ENCODE measurements around the gene ATP6V0B.

ATP6V0B gene

GRCh38 chr1:43969746-43970466 is 4.9 kb upstream of the ATP6V0B start, which contains the start of gene DPH2:
TSS of gene DPH2 (plus strand) at chr1:43970010. CDS start at chr1:43970176, 166 bp downstream.
- peak; percentile 90 for DNase-seq (ENCODE audit: low read depth)

- no peak for DNase-seq (ENCODE audit: low read depth)
Observed at GRCh38 chr1:43970502-43970901, 4.3 kb upstream of the ATP6V0B start.

DNA sequence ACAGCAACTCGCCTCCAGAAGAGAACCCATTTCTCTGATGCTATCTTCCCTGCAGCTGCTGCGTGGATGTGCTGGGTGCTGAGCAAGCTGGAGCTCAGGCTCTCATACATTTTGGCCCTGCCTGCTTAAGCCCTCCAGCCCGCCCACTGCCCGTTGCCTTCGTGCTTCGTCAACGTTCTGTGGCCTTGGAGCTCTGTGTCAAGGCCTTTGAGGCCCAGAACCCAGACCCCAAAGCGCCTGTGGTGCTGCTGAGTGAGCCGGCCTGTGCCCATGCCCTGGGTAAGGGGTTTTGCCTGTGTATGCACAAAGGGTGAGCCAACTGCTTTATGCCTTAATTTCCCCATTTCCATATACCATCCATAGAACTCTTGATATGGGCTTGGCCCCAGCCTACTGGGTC is 3.8 kb upstream of the ATP6V0B start:
- DNase-seq (ENCODE audit: low read depth): no peak

- no peak for DNase-seq (ENCODE audit: low read depth)
Observed at GRCh38 chr1:43971336-43971980, 3.3 kb upstream of the ATP6V0B start.

DNA sequence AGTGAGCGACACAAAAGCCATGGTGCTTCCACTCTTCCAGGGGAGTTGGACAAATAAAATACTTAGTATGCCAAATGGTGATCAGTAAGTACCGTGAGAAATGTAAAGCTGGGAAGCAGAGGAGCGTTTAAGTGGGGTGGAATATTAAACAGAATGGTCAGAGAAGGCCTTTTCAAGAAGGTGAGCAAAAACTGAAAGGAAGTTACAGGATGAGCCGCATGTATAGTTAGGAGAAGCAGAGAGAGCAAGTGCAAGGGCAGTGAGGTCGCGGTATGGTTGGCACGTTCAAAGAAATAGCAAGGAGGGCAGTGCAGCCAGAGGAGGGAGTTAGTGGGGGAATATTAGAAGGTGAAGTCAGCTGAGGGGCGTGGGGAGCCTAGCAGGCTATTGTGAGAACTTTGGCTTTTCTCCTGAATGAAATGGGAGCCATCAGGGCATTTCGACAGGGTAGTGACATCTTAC is 748 bp upstream of the ATP6V0B start:
- no peak for DNase-seq (ENCODE audit: low read depth)

DNA sequence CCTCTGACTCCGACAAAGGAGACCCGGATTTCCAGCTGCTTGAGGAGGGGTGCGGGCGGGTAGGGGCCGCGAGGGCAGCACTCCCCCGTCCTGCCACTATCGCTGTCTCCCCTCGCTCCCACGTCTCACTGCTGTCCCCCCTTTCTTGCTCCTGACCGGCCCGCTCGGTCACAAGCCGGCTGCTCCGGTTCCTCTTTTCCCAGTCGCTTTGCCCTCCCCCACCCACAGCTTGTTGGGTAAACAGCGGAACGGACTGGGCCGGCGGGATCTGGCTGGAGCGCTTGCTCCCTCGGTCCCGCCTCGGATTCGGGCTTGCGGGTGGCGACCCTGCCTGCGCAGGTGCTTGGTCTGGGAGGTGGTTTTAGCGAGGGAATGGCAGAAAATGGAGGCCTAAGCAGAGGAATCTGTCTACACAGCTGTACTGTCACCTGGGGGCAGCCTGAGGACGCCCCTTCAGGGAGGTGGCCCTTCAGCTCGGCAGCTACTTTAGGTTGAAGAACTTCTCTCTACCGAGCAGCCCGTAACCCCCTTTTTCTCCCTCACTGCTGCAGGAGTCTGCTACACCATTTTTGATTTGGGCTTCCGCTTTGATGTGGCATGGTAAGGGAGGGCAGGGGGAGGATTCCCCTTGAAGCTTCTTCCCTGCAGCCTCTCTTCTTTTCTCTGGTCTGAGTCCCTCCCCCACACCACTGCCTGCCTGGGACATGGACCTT is 645 bp downstream of the ATP6V0B start:
- DNase-seq (ENCODE audit: low read depth): peak; percentile 10

GRCh38 chr1:43976045-43976444 is 1.3 kb downstream of the ATP6V0B start:
- DNase-seq (ENCODE audit: low read depth): no peak

DNA sequence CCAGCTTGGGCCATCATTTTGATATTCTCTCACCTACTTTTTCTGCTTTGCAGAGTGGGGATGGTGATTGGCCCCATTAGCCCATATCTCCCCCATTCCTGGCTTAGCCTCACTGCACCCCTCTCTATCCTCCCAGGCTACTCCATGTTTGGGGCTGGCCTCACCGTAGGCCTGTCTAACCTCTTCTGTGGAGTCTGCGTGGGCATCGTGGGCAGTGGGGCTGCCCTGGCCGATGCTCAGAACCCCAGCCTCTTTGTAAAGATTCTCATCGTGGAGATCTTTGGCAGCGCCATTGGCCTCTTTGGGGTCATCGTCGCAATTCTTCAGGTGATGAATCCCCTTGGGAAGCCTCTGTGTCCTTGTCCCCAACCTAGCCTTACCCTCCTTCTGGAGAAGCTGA is 2.1 kb downstream of the ATP6V0B start:
- DNase-seq (ENCODE audit: low read depth): no peak

DNA sequence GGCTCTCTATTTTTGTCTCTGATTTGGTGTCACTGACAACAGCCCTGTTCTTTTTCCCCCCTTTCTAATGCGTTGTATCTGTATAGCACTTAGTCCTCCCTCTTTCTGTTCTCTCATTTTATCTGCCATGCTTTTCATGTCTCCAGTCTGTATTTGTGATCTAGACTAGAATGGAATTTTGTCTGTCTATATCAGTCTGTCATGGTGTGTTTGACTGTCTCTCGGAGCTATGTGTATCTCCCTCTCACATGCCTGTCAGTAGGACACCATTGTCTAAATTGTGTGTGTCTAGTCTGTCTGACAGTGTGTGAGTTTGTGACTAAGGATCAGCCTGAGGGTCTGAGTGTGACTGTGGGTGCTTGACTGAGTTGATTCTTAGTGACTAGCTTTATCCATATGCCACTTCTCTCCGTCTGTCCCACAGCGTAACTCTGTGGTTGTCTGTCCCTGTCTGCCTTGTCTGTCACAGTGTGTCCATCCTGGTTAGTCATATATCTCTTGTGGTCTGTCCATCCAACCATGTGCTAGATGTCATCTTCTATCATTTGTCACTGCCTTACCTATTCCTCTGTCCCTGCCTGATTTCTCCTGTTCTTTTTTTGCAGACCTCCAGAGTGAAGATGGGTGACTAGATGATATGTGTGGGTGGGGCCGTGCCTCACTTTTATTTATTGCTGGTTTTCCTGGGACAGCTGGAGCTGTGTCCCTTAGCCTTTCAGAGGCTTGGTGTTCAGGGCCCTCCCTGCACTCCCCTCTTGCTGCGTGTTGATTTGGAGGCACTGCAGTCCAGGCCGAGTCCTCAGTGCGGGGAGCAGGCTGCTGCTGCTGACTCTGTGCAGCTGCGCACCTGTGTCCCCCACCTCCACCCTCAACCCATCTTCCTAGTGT is 2.9 kb downstream of the ATP6V0B start:
- DNase-seq (ENCODE audit: low read depth): no peak

- DNase-seq (ENCODE audit: low read depth): no peak
Observed at GRCh38 chr1:43978264-43978550, 3.4 kb downstream of the ATP6V0B start.

GRCh38 chr1:43978551-43979260 is 3.9 kb downstream of the ATP6V0B start, which contains the start of gene B4GALT2:
TSS of gene B4GALT2 (plus strand) at chr1:43979210. CDS start at chr1:43981161, 1,951 bp downstream.
- no peak for DNase-seq (ENCODE audit: low read depth)

DNA sequence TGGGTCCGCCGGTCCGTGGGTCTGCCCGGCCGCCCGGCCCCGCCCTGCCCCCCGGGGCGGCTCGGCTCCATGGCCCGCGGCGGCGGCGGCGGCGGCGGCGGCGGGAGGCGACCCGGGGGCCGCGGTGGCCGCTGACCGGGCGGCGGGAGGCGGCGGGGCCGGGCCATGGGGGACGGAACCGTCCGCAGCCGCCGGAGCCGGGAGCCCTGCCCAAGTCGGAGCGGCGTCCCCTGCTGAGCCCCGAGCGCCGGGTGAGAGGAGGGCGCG is 4.4 kb downstream of the ATP6V0B start:
- no peak for DNase-seq (ENCODE audit: low read depth)

- DNase-seq (ENCODE audit: low read depth): no peak
Observed at GRCh38 chr1:43979528-43980254, 4.9 kb downstream of the ATP6V0B start.

DNA sequence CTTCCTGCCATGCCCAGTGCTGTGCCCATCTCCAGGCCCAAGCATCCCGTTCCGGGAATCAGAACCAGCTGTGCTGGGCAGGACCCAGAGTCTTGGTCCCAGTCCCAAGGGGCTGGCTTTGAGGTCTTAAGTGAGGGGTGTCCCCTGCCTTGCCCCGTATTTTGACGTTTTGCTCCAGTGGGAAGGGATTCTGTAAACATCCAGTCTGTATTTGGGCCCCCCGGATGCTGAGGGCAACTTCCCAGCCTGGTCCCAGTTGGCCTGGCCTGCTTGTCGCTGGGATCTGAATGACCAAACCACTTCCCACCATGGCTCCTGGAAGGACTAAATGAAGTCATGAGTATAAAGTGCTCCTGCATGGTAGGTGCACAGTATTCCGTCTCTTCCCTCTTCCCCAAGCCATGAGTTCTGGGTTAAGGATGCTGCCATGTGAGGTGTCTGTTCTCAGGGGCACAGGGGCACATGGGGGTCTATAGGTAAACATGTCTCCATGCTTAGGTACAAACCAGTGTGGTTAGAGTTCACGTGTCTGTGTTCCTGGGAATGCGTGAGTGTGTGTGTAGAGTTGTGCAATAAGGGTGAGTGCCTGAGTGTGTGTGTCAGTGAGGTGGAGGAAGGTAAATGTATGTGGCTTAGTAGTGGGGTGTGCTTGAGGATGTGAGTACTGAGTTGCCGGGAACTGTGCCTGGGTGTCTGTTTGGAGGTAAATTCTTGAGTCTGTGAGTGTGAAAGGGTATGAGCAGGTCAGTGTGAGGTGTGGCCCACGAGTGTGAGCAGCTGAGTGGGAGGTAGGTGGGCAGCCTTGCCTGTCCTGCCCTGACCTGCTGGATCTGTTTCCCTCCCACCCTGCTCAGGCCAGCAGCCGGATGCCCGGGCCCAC is 5.7 kb downstream of the ATP6V0B start:
- DNase-seq (ENCODE audit: low read depth): no peak

DNA sequence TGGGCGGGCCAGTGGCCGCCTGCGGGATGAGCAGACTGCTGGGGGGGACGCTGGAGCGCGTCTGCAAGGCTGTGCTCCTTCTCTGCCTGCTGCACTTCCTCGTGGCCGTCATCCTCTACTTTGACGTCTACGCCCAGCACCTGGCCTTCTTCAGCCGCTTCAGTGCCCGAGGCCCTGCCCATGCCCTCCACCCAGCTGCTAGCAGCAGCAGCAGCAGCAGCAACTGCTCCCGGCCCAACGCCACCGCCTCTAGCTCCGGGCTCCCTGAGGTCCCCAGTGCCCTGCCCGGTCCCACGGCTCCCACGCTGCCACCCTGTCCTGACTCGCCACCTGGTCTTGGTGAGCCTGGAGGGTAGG is 6.4 kb downstream of the ATP6V0B start:
- no peak for DNase-seq (ENCODE audit: low read depth)

GRCh38 chr1:43981636-43982035 is 6.9 kb downstream of the ATP6V0B start:
- DNase-seq (ENCODE audit: low read depth): no peak

DNA sequence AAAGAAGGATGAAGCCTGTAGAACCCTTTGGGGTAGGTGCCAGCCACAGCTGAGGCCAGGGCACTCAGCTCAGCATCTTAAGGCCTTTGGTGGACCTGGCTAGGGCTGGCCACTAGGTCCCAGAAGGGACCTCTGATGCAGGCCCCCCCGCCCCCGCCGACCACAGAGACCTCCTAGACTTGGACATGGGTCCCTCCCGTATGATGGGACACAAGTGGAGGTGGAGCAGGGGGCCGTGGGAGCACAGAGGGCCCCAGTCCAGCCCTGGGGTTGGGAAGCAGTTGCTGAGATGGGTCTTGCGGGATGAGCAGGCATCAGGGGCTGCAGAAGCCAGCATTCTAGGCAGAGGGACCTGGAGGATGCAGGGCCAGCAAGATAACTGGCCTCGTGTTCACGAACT is 7.5 kb downstream of the ATP6V0B start:
- DNase-seq (ENCODE audit: low read depth): no peak

DNA sequence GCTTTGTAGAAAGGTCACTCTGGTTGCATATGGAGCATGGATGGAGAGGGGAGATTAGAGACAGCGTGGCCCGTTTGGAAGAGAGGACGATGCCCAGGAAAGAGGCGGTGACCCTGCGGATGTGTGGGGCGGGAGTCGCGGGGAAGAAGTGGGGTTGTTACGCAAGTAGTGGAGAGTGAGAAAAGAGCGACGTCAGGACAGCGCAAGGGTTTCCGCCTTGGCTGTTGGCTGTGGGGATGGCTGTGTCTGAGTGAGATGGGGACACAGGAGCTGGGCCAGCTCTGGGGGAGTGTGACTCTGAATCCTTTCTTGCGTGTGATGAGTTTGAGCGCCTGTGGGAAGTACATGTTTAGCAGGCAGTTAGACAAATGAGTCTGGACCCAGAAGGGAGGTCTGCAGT is 8.0 kb downstream of the ATP6V0B start:
- no peak for DNase-seq (ENCODE audit: low read depth)

DNA sequence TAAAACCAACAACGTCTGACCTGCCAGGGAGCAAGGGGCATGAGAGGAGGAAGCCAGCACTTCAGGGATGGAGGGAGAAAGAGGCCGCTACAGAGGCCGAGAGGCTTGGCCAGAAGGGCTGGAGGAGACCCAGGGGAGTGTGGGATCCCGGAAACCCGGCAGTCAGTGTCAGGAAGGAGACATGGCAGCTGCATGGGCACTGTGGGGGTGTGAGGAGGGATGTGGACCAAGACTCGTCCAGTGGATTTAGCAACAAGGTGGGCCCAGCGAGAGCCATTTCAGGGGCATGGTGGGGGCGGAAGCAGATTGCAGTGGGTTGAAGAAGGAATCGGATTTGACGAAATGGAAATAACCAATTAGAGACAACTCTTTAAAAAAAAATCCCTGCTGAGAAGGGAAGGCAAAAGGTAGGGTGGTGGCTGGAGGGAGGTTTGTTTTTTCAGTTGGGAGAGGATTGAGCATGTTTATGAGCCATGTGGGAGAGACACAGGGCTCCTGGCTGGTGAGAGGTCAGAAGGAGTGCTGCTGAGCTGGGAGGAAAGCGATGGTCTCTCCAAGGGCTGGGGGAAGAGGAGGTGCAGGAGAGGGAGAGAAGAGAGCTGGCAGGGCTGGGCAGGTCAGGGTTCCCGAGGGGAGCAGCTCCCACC is 8.6 kb downstream of the ATP6V0B start:
- DNase-seq (ENCODE audit: low read depth): no peak

DNA sequence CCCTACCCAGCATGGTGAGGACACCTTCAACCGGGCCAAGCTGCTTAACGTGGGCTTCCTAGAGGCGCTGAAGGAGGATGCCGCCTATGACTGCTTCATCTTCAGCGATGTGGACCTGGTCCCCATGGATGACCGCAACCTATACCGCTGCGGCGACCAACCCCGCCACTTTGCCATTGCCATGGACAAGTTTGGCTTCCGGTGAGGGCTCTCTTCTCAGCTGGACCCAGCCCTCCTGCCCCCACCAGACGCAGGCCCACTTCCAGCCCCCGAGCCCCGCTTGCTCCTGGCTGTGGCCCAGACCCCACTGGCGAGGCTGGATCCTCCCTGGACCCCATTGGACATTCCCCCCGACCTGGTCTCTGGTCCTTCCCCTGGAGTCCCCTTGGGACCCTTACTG is 10.1 kb downstream of the ATP6V0B start:
- no peak for DNase-seq (ENCODE audit: low read depth)

Measured in activated T-helper 1 cell treated with Interleukin-2 at 50 U/mL for 16 hours (primary cell).